DMS153 treated with DMSO at 0.1 percent for 48 hours (cell line): ENCODE results near the gene XAGE1A.
"Not testable (repeated sequence)": the region's sequence is repeated elsewhere in the genome, so short reads cannot be mapped to it uniquely, and the experiment has no call there.

Experiments
- DNase-seq: peaks from one replicate; lab custom pipeline; 2025; ENCODE audit not compliant: unreplicated experiment; lab: John Stamatoyannopoulos, UW

XAGE1A gene

GRCh38 chrX:52495545-52496418 lies at the start of gene XAGE1A:
Gene XAGE1A, plus strand, starts transcription at chrX:52495808. Its CDS starts 1,554 bp downstream, at chrX:52497362.
- DNase-seq: not testable (repeated sequence)

DNA sequence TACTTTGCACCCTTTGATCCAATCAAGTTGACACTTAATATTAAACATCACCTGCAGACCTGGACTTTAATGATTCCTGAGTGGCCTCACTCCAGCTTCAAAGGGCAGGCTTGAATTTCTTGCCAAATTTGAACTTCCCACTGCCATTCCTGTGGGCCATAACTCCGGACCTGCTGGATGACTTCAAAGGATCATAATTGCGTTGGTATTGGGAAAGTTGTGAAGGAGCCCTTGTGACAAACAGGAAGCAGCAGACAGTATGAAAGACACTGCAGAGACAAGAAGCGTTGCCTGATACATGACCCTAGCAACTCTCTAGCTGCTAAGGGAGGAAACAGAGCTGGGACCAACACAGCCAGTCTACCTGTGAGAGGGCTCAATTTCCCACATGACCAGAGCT lies 43.6 kb upstream of the XAGE1A start:
- DNase-seq: not testable (repeated sequence)

DNA sequence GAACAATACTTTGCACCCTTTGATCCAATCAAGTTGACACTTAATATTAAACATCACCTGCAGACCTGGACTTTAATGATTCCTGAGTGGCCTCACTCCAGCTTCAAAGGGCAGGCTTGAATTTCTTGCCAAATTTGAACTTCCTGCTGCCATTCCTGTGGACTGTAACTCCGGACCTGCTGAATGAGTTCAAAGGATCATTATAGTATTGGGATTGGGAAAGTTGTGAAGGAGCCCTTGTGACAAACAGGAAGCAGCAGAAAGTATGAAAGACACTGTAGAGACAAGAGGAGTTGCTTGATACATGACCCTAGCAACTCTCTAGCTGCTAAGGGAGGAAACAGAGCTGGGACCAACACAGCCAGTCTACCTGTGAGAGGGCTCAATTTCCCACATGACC lies 24.3 kb upstream of the XAGE1A start:
- DNase-seq: not testable (repeated sequence)

DNA sequence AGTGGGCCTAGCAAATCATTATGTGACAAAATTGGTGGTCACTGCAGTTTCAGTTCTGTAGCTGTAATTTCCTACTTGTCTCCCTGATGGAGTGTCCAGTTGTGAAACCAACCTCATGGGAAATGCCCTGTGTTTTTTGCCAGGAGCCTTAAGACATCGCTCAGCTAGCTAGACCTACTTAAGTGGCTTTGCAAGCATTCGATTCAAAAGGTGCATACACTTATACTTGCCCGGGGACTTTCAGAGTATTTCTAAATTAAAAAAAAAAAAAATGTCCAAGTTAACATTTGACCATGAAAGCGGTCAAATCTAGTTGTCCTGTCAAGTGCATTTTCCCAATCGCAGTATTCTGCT lies 788 bp downstream of the XAGE1A start:
- not testable (repeated sequence) for DNase-seq

GRCh38 chrX:52501362-52501761 lies 5.8 kb downstream of the XAGE1A start:
- DNase-seq: not testable (repeated sequence)

GRCh38 chrX:52504551-52504950 lies 8.9 kb downstream of the XAGE1A start:
- no peak for DNase-seq

GRCh38 chrX:52507331-52507730 lies 11.7 kb downstream of the XAGE1A start:
- DNase-seq: no peak

- DNase-seq: no peak
These were observed 14.3 kb downstream of the XAGE1A start for GRCh38 chrX:52509916-52510315.

GRCh38 chrX:52511126-52511525 lies 15.5 kb downstream of the XAGE1A start:
- not testable (repeated sequence) for DNase-seq

DNA sequence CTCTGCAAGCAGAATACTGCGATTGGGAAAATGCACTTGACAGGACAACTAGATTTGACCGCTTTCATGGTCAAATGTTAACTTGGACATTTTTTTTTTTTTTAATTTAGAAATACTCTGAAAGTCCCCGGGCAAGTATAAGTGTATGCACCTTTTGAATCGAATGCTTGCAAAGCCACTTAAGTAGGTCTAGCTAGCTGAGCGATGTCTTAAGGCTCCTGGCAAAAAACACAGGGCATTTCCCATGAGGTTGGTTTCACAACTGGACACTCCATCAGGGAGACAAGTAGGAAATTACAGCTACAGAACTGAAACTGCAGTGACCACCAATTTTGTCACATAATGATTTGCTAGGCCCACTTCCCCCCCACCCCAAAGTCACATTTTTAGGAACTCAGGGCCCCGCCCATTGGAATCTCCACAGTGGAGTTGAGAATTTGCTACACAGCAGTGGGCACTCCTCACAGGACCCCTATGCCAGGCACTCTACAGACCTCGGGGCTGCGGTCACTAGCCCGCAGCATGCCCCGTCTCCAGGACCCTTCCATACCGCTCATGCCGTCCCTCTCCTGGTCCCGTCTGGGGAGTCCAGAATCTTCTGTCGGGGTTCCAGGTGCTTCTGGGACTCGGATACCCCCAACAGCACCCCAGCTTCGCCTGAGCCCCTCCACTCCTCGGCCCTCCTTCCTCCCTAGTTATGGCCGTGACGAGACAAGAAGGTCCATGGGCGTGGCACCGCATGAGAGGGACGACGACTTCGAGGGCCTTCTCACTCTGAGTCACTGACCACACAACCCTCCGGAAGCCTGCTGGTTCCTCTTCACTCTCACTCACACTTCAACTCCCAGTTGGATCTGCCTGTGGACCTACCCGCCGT lies 20.7 kb downstream of the XAGE1A start:
- DNase-seq: not testable (repeated sequence)

GRCh38 chrX:52516987-52517325 lies 21.3 kb downstream of the XAGE1A start, which contains the start of gene XAGE1B:
Gene XAGE1B, minus strand, starts transcription at chrX:52517063. Its CDS starts 1,536 bp downstream, at chrX:52515527.
- not testable (repeated sequence) for DNase-seq

DNA sequence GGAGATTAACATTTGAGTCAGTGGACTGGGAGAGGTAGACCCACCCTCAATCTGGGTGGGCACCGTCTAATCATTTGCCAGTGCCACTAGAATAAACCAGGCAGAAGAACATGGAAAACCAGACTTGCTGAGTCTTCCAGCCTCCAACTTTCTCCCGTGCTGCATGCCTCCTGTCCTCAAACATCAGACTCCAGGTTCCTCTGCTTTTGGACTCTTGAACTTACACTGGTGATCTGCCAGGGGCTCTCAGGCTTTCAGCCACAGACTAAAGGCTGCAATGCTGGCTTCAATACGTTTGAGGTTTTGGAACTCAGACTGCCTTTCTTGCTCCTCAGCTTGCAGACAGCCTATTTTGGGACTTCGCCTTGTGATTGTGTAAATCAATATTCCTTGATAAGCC lies 45.4 kb downstream of the XAGE1A start:
- not testable (repeated sequence) for DNase-seq

- DNase-seq: no peak
These were observed 46.7 kb downstream of the XAGE1A start for GRCh38 chrX:52542311-52542710.

- DNase-seq: no peak
These were observed 48.7 kb downstream of the XAGE1A start for GRCh38 chrX:52544147-52544840.

DNA sequence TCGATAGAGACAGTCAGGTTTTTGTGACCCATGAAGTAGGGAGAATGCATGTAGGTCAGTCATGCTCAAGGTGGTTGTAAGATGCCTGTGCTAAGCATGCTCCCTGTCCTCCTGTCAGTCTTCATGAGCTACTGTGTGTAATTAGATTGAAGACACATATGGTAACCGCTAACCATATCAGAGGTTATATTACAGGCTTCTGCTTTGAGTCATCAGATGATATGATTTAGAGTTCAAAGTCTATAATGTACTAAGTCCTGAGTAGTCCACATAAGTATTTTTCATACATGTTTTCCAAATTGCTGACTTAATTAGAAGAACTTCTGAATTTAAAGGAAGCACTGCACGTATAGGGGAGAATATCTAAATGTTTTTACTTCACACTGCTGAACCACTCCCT lies 53.2 kb downstream of the XAGE1A start:
- not testable (repeated sequence) for DNase-seq
